GM21717 (cell line): Measurements from ENCODE around the gene WRAP73.

ENCODE experiments used
- ATAC-seq: cut with Tn5 transposase; IDR thresholded peaks from one replicate; pipeline ENCODE4 v1.9.1; 2021; ENCODE audit warnings: mild to moderate bottlenecking, moderate library complexity; ENCODE audit not compliant: unreplicated experiment

WRAP73 gene

GRCh38 chr1:3649342-3650247 is at the start of gene WRAP73:
WRAP73 (minus strand) TSS chr1:3650103; CDS start chr1:3649999, 104 bp downstream.
- peak; percentile 64 for ATAC-seq

DNA sequence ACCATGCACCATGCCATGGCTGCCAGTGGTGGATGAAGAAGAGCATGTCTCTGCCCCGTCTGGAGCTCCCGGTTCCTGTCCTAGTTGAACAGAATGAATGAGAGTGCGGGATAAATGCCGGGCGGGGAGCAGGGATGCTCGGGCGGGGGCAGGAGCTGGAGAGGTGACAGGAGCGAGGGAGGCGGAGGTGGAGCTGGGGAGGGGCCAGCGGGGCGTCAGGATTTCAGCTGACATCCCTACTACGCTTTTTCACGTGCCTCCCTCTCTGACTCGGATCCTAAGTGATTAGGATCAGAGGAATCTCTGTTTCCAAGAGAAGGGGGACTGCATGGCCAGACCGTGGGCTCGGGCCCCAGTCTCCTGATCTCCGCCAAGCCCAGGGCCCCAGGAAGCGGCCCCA is 49.7 kb upstream of the WRAP73 start:
- no peak for ATAC-seq

- ATAC-seq = no peak
Observed at GRCh38 chr1:3698660-3699408, 48.9 kb upstream of the WRAP73 start.

DNA sequence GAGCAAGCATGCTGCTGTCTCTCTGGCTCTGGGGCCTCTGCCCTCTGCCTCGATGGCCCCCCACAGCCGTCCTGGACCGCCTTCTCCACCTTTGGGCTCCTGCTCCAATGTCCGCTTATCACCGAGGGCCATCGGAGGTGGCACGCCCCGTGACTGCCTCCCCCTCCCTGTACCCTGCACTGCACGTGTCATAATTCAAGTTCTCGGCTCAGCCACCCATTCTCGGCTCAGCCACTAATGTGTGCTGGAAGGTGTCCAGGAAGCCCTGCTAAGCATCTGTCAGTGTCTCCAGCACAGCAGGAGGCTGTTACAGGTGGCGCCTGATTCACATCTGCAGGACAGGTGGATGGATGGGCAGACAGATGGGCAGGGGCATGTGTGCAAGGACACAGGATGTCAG is 47.9 kb upstream of the WRAP73 start:
- no peak for ATAC-seq

GRCh38 chr1:3697104-3697503 is 47.2 kb upstream of the WRAP73 start:
- ATAC-seq = no peak

- ATAC-seq = no peak
Observed at GRCh38 chr1:3696689-3697088, 46.8 kb upstream of the WRAP73 start.

GRCh38 chr1:3695326-3696217 is 45.7 kb upstream of the WRAP73 start:
- no peak for ATAC-seq

DNA sequence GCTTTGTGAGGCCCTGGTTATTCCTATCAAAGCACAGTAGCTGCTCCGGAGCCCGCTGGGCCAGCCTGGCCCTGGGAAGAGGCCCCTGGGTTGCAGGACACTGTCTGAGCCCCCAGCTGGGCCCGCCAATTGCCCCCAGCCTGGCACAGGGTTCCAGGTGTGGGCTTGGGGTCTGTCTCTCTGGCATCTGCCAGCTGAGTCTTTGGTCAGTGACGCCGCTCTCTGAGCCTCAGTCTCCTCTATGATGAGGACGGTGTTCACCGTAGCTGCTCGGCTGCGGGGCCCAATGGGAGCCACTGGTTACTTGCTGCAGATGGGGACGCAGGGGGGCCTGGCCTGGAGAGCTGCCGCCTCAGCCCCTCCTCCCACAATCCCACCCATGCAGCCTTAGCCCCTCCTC is 43.4 kb upstream of the WRAP73 start:
- ATAC-seq = no peak

DNA sequence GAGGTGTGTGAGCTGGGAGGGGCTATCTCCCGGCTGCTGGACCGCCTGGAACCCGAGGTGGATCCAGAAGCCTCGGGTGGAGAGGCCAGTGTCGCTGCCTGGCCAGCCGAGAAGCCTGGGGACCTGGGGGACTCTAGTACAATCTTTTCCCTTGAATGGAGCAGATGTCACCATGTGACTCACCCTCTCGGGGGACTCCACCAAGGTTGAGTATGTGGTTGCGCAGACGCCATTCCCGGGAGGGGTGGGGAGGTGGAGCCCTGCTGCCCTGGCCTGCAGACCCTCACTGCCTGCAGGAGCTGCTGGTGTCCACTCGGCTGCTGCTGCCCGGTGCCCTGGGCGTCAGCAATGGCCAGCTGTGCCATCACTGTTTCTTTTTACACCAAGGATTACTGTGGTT is 42.7 kb upstream of the WRAP73 start:
- no peak for ATAC-seq

DNA sequence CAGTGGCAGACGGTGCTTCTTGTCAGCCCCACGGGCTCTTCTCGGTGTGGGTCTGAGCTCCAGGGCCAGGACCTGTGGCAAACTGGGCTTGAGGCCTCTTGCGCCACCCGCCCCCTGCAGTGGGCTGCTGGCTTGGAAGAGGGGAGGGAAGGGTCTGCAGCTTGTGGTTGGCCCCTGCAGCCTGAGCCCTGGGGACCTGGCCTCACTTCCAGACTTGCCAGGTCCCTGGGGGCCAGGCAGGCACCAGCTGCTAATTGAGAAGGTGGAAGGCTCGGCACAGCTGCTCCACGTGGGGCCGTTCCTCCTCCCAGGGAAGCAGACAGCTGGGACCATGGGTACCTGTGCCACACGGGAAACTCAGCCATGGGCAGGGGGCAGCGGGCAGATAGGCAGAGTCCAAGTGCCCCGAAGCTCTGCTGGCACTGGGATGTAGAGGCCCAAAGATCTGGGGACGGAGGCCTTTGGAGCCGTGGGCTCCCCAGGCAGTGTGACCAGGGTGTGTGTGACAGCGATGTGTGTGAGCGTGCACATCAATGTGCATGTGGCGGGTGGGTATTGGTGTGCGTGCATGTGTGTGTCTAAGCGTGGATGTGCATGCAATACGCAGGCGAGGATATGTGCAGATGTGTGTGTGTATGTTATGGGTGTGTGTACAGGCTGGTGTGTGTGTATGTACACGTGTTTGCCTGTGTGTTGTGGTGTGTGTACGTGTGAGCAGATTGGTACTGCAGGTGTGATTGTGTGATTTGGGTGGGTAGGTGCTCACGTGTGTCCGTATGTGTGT is 41.7 kb upstream of the WRAP73 start:
- no peak for ATAC-seq

DNA sequence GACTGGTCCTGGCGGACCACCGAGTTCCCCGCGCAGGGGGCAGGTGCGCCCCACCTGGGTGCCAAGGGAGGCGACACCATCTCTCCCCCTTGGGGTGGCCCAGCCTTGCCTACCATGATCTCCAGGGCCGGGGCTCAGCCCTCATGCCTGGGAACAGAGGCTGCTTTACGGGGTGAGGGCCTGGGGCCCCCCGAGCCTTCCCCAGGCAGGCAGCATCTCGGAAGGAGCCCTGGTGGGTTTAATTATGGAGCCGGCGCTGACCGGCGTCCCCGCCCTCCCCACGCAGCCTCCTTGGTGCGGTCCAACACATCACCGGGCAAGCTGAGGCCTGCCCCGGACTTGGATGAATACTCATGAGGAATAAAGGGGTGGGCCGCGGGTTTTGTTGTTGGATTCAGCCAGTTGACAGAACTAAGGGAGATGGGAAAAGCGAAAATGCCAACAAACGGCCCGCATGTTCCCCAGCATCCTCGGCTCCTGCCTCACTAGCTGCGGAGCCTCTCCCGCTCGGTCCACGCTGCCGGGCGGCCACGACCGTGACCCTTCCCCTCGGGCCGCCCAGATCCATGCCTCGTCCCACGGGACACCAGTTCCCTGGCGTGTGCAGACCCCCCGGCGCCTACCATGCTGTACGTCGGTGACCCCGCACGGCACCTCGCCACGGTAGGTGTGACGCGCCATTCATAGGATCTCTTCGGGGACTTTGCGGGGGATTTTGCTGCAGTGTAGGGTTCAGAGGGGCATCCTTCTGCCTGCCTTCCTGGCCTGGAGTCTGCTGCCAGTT is 40.6 kb upstream of the WRAP73 start:
- no peak for ATAC-seq

DNA sequence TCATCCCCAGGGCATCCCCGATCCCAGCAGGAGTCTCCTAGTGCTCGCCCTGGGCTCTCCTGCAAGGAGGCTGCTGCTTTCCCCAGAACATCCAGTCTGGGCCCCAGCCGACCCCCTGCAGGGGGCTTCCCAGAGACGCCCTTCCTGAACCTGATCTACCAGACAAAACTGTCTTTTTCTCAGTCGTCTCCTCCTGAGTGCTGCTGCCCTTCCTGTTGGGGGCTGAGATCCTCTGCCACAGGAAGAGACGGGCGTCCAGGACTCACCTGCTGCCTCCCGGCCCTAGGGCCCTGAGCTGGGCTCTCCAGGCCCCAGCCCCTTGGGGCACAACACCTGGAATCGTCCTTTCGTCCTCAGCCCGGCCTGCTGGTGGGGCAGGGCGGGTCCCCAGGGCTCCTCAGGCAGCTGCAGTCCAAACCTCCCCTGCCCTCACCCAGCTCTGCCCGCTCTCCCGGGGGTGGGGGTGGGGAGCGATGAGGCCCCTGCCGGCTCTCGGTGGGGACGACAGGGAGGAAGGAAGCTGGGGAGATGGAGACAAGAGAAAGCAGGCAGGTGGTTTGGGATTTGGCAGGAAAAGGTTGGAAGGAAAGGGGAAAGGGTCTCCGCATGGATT is 39.3 kb upstream of the WRAP73 start:
- ATAC-seq = no peak

GRCh38 chr1:3688356-3689137 is 38.6 kb upstream of the WRAP73 start:
- ATAC-seq = no peak

GRCh38 chr1:3687504-3687903 is 37.6 kb upstream of the WRAP73 start:
- ATAC-seq = no peak

DNA sequence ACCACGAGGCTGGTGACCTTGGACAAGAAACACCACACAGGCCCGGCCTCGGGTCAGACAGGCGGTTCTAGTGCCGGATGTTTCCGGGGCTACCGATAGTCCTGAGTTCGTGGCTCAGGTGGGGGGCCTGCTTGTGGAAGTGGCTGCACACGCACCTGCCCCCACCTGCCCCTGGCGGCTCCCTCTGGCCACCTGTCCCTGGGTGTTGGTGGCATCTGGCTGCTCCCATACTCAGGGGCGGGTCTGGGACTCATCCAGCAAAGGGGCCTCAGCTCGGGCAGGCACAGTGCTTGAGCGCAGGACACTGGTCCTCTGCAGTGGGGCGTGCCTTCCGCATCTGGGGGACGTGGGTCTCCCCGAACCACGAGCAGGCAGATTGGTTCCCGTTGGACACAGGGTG is 36.0 kb upstream of the WRAP73 start:
- no peak for ATAC-seq

GRCh38 chr1:3685222-3685621 is 35.3 kb upstream of the WRAP73 start:
- no peak for ATAC-seq

DNA sequence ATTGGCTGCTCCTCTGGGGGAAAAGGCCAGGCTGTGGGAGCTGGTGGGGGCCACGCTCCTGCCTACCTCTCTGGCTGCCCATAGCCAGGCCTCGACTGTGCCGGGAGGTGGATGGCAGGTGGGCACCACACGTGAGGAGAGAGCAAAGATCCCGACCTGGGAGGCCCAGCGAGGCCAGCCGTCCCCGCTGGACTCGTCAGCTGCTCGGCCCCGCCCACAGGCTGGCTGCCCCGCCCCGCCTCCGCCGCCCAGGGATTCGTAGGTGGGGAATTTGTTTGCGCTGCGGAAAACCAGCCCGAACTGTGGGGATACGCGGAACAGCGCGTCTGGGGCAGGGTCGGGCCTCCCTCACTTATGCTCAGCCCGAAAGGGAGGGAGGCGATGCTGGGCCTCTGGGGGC is 34.1 kb upstream of the WRAP73 start:
- no peak for ATAC-seq

- ATAC-seq = no peak
Observed at GRCh38 chr1:3683197-3683596, 33.3 kb upstream of the WRAP73 start.
